HK-2 (cell line): ENCODE data around the gene SLC43A3.
"Not testable (repeated sequence)": the region's sequence is repeated elsewhere in the genome, so short reads cannot be mapped to it uniquely, and the experiment has no call there.

Experiments used
- DNase-seq: peaks from one replicate; pipeline ENCODE4 v3.0.0-alpha.2; 2018; ENCODE audit not compliant: unreplicated experiment

The SLC43A3 gene

DNA sequence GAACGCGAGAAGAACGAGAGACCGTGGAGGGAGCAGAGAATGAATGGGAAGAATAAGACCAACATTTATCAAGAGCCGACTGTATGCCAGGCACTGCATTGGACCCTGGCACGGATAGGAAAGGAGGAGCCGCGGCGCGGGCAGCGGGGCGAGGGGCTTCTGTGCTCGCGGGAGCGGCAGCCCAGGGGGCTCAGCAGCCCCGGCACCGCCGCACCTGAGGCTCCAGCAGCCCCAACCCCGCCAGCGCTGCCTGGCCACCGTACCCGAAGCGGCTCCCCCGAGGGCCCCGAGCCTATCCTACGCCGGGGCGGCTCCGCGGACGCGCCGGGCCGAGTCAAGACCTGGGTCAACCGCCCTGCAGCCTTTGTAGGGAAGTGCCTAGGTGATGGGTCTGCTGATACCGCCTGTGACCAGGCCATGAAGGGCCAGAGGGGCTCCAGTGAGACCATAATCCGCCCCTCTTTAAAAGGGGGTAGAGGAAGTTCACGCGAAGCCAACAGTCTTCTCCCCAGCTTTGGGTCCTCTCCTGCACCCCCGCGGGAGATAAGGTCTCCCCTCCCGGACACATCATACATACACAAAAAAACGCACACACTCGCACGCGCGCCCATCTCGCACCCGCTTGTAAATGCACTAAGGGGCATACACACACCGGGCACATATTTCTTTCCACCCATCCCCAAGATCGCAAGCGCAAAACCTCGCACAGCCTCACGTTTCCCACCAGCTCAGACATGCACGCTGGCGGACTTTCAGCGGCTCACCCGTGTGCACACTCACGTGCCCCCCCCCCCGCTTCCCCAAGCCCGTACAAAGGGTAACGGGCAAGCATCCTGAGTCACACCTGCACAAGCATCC, 32.5 kb upstream of the SLC43A3 start:
- DNase-seq, result no peak

DNA sequence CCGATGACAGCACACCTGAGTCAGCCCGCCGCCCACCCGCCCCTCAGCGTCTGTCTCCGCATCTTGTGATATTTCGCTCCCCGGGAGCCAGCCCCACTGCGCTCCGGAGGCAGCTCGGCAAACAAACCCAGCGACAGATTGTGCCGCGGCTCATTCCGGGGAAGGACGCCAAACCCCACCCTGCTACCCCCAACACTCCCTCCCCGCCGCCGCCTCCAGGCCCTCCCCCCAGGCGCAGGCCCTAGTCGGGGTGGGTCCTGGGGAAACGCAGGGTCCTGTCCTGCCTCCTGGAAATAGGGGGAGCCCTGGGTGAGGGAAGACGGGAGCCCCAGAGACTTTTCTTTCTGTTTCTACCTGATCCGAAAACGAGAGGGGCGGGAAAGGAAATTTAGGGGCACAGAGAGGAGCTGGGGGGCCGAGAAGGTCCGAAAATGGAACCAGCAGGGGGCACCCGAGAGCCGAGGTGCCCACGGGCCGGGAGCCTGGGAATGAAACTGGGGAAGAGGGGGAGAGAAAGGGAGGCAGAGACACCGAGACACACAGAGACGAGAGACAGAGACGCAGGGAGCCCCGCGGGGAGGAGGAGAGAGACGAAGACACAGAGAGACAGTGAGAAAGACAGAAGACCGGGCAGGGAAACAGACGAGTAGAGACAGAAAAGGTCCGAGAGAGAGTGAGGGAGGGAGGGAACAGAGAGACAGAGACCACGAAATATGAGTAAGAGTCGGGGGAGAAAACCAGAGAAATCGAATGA, 31.7 kb upstream of the SLC43A3 start:
- no peak for DNase-seq

DNA sequence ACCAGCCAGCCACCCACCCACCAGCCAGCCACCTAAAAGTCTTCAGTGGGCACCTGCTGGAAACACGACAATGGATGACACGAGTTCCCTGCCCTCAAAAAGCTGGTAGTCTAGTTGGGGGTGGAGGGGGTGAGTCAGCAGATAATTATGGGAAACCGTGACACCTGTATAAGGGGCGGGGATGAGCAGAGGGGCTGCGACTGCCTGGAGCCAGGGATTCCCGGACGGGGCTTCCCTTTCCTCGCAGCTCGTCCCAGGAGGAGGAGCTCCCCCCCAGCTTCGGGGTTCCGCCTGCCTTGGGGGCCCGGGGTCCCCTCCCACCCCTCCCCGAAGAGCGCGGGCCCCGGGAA, 31.1 kb upstream of the SLC43A3 start:
- no peak for DNase-seq

DNA sequence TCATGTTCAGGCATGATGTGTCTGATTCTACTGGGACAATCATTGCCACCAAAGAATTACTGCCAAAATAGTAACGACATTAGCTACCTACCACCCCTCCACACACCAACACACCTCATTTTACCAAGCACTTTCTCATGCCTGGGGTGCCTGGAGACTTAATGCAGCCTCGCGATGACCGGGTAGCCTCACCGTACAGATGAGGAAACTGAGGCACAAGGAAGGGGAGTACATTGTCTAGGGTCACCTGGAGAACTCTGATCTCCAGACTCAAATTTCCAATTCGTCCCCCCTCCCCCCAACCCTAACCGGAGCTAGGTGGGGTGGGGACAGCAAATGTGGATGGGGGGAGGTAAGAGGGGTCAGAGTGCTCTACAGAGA, 30.7 kb upstream of the SLC43A3 start:
- no peak for DNase-seq

- peak; percentile 80 for DNase-seq
These were observed 30.2 kb upstream of the SLC43A3 start for GRCh38 chr11:57456960-57457642.

GRCh38 chr11:57453543-57454177, 26.7 kb upstream of the SLC43A3 start:
- DNase-seq, result no peak

GRCh38 chr11:57446055-57446454, 19.1 kb upstream of the SLC43A3 start:
- no peak for DNase-seq

GRCh38 chr11:57445122-57445394, 18.1 kb upstream of the SLC43A3 start:
- DNase-seq, result not testable (repeated sequence)

- no peak for DNase-seq
These were observed 17.6 kb upstream of the SLC43A3 start for GRCh38 chr11:57444362-57445121.

GRCh38 chr11:57440744-57441414, 14.0 kb upstream of the SLC43A3 start:
- no peak for DNase-seq

GRCh38 chr11:57439786-57440185, 12.9 kb upstream of the SLC43A3 start:
- no peak for DNase-seq

DNA sequence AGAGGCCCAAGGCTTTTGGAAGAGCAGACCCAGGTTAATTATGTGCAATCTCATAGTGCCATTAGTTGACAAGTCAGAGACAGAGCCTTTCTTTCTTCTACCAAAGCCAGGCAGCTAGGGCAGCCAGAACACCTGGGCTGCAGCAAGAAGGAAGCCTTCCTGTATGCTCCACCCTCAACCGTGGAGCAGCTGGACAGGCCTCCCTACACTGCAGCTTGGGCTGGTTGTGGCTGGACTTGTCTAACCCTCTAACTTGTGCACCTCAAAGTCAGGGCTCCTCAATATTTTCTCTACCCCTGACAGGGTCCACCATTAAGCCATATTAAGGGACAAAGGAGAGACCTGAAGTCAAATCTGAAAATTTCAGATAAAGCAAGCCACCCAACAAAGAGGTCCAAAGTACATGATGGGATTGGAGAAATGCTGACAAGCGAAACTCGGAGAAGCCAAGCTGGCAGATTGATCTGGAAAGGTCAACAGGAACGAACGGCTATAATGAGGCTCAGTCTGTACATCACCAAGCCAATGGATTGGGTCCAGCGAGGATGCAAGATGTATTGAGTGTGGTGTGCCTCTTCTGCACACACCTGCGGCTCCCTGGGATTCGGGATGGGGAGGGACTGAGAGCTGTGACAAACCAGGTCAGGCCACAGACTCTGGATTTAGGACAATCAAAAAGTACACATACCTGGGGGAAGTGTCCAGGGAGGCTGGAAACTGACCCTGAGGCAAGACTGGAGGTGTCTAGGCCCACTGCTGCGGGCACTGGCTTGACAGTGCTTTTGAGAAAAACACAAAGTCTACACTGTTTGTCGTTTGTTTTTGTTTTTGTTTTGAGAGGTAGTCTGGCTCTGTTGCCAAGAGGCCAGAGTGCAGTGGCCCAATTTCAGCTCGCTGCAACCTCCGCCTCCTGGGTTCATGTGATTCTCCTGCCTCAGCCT, 11.7 kb upstream of the SLC43A3 start:
- no peak for DNase-seq

DNA sequence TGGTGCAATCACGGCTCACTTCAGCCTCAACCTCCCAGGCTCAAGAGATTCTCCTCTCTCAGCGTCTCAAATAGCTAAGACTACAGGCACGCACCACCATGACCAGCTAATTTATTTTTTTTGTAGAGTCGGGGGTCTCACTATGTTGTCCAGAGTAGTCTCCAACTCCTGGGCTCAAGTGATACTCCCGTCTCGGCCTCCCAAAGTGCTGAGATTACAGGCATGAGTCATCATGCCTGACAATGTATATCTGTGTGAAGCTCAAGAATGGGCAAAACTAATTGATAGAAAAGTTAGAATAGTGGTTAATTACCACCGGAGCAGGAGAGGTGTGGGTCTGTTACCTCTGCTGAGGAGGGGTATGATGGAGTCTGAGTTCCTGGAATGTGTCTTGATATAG, 9.1 kb upstream of the SLC43A3 start:
- no peak for DNase-seq

GRCh38 chr11:57434640-57435546, 8.0 kb upstream of the SLC43A3 start:
- no peak for DNase-seq

- DNase-seq, result peak; percentile 70
These were observed 5.8 kb upstream of the SLC43A3 start for GRCh38 chr11:57432714-57433163.

GRCh38 chr11:57432149-57432561, 5.2 kb upstream of the SLC43A3 start:
- DNase-seq, result no peak

DNA sequence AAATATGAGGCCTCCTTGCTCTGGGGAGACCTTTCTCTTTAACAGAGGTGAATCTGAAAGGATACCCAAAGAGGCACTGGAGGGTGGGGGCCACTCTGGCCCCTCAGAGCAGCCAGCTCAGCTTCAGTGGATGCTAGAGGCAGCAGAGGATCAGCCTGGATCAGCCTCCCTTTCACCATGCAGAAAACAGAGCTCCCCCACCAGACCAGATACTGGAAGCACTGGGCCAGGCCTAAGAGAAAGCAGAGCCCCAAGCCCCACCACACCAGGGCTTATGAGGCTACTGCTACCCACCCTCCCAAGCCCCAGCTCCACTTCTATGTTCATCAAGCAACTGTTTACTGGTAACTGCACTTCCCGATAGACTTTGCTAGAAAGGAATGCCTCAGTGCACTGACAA, 4.0 kb upstream of the SLC43A3 start:
- DNase-seq, result no peak

- DNase-seq, result no peak
These were observed 3.0 kb upstream of the SLC43A3 start for GRCh38 chr11:57429946-57430345.

DNA sequence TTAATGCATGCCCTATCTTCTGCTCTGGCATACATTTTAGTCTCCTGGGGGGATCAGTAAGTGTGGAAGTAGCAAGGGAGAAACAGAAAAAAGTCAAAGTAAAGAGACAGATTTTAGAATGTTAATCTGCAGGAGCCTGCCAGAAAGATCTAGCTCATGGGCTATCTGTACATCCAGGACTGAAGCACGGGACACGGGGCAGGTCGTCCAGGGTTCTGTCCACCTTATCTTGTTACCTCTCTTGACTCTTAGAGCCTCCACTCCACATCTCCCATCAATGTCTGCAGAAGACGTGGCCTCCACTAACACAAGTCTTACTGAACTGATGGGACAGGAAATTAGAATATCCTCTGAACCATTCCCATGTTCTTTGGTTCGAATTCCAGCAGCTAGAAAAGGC, 1.7 kb upstream of the SLC43A3 start:
- DNase-seq, result no peak
